ENCODE measurements around the gene ATXN1.
"Not testable (repeated sequence)": the region's sequence is repeated elsewhere in the genome, so short reads cannot be mapped to it uniquely, and the experiment has no call there.

The ATXN1 gene

GRCh38 chr6:16471222-16471909 lies 289.9 kb downstream of the ATXN1 start:
- no peak for DNase-seq

GRCh38 chr6:16470502-16471221 lies 290.6 kb downstream of the ATXN1 start:
- no peak for DNase-seq

GRCh38 chr6:16468991-16469615 lies 292.2 kb downstream of the ATXN1 start:
- DNase-seq, result no peak

GRCh38 chr6:16466800-16467553 lies 294.3 kb downstream of the ATXN1 start:
- no peak for DNase-seq

GRCh38 chr6:16464045-16464444 lies 297.2 kb downstream of the ATXN1 start:
- DNase-seq, result no peak

- not testable (repeated sequence) for DNase-seq
These were observed 298.0 kb downstream of the ATXN1 start for GRCh38 chr6:16463246-16463645.

GRCh38 chr6:16461491-16461890 lies 299.8 kb downstream of the ATXN1 start:
- no peak for DNase-seq

- DNase-seq, result not testable (repeated sequence)
These were observed 301.8 kb downstream of the ATXN1 start for GRCh38 chr6:16459472-16459871.

- no peak for DNase-seq
These were observed 308.9 kb downstream of the ATXN1 start for GRCh38 chr6:16452348-16452747.

GRCh38 chr6:16450821-16451220 lies 310.4 kb downstream of the ATXN1 start:
- no peak for DNase-seq

- DNase-seq, result no peak
These were observed 311.0 kb downstream of the ATXN1 start for GRCh38 chr6:16450285-16450684.

GRCh38 chr6:16446273-16446672 lies 315.0 kb downstream of the ATXN1 start:
- DNase-seq, result no peak

- DNase-seq, result no peak
These were observed 319.2 kb downstream of the ATXN1 start for GRCh38 chr6:16442031-16442430.

- no peak for DNase-seq
These were observed 320.0 kb downstream of the ATXN1 start for GRCh38 chr6:16441262-16441661.

- DNase-seq, result no peak
These were observed 320.5 kb downstream of the ATXN1 start for GRCh38 chr6:16440636-16441212.

- DNase-seq, result no peak
These were observed 322.3 kb downstream of the ATXN1 start for GRCh38 chr6:16438718-16439591.

GRCh38 chr6:16437984-16438383 lies 323.3 kb downstream of the ATXN1 start:
- no peak for DNase-seq

- DNase-seq, result no peak
These were observed 324.2 kb downstream of the ATXN1 start for GRCh38 chr6:16437095-16437494.

GRCh38 chr6:16436550-16436949 lies 324.7 kb downstream of the ATXN1 start:
- no peak for DNase-seq

- DNase-seq, result no peak
These were observed 326.4 kb downstream of the ATXN1 start for GRCh38 chr6:16434885-16435284.

- DNase-seq, result no peak
These were observed 327.8 kb downstream of the ATXN1 start for GRCh38 chr6:16433338-16433890.
